ENCODE results near the gene TPM4.
"Not testable (repeated sequence)": the region's sequence is repeated elsewhere in the genome, so short reads cannot be mapped to it uniquely, and the experiment has no call there.

The TPM4 gene

GRCh38 chr19:16074488-16075365 is 1.6 kb upstream of the TPM4 start:
- DNase-seq = no peak

- DNase-seq = no peak
Observed at GRCh38 chr19:16075430-16076153, 703 bp upstream of the TPM4 start.

- peak; percentile 40 to 43 for DNase-seq
Observed at GRCh38 chr19:16076958-16077611, 790 bp downstream of the TPM4 start.

DNA sequence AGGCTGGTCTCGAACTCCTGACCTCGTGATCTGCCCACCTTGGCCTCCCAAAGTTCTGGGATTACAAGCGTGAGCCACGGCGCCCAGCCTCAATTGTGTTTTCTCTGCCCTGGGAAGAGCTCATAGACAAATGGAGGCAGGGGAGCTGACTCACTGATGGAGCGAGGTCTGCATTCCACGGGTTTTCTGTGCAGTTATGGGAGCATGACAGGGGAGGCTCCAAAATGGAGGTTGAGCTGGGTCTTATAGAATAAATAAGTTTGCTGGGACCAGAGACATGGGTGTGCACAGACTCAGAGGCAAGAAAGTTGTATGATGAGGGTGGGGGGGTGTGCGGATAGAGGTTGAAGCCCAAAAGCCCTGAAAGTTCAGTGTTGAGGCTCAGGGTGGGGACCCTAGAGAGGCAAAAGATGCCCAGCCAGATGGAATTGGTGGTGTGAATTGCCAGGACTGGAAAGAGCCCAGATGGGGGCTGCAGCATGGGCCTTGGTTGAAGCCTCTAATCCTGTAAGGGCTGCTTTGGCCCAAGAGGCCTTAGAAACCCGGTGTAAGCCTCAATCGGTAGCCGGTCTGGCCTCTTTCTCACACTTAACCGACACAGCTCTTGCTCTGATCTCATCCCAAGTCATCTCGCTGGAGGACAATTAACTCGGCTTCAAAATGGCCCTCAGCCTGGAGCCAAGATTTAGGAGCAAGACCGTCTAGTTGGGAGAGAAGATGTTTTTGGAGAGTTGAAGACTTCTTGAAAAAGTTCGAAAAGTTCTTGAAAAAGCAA is 1.9 kb downstream of the TPM4 start:
- peak; percentile 42 to 53 for DNase-seq

GRCh38 chr19:16078759-16079707 is 2.7 kb downstream of the TPM4 start:
- DNase-seq = peak; percentile 50 to 67

GRCh38 chr19:16084067-16084685 is 7.9 kb downstream of the TPM4 start:
- no peak for DNase-seq

DNA sequence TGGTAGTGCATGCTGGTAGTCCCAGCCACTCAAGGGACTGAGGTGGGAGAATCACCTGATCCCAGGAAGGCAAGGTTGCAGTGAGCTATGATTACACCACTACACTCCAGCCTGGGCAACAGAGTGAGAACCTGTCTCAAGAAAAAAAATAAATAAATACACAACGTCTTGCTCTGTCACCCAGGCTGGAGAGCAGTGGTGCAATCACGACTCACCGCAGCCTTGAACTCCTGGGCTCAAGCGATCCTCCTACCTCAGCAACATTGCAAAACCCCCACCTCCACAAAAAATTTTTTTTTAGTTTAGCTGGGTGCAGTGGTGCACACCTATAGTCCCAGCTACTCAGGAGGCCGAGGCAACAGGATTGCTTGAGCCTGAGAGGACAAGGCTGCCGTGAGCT is 8.8 kb downstream of the TPM4 start:
- DNase-seq = no peak

GRCh38 chr19:16087404-16087803 is 11.1 kb downstream of the TPM4 start:
- DNase-seq = not testable (repeated sequence)

- DNase-seq = no peak
Observed at GRCh38 chr19:16087940-16088339, 11.6 kb downstream of the TPM4 start.

DNA sequence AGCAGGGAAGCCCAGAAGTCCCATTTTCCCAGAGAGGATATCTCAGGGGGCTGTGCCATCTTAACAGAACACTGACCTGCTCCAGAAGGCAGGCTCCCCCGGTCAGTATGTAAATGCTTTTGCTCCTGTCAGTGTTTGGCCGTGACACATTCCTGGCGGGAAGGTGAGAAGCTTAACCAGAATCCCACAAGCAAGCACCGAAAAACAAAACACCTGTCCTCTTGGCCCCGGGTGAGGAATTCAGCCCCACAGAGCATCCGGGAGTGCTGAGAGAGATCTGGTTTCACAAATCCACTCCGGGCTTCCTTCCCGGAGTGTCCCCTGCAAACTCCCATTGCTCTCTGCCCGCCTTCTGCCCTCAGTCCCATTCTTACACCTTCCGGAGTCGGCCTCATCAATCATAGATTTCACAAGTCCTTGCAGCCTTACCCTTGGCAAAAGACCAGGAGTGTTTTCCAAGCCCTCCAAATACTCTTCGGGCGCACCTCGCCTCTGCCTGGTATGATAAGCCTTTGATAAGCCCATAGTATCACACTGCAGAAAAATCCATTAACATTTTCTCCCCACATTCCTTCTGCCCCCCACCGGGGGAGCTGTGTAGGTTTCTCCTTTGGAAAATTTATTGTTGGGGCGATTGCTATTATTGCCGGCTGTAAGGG is 12.2 kb downstream of the TPM4 start:
- DNase-seq = no peak

- no peak for DNase-seq
Observed at GRCh38 chr19:16089010-16089846, 12.9 kb downstream of the TPM4 start.

- no peak for DNase-seq
Observed at GRCh38 chr19:16091546-16092475, 15.5 kb downstream of the TPM4 start.

DNA sequence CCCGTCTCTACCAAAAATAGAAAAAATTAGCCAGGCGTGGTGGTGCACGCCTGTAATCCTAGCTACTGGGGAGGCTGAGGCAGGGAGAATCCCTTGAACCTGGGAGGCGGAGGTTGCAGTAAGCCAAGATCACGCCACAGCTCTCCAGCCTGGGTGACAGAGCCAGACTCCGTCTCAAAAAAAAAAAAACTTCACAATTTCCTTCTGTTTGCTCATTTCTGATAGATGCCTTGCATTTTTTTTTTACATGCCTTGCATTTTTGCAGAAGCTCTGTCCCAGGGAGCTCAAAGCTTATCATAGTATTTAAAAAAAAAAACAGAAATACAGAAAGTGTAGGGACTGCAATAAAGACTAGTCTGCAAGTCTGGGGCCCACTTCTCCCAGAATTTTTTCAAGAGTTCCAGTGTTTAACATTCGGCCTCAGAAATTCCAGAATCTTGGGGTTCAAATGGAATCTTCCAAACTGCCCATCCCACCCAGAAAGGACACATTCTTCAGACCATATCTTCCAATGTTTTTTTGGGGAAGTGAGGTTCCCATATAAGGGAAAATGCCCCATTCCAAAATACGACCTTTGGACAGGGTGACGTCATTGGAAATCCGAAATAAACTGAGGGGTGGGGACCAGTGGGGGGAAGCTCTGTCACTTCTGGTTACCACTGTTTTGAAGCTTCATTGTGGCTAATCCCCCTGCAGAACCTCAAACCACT is 18.2 kb downstream of the TPM4 start:
- no peak for DNase-seq

DNA sequence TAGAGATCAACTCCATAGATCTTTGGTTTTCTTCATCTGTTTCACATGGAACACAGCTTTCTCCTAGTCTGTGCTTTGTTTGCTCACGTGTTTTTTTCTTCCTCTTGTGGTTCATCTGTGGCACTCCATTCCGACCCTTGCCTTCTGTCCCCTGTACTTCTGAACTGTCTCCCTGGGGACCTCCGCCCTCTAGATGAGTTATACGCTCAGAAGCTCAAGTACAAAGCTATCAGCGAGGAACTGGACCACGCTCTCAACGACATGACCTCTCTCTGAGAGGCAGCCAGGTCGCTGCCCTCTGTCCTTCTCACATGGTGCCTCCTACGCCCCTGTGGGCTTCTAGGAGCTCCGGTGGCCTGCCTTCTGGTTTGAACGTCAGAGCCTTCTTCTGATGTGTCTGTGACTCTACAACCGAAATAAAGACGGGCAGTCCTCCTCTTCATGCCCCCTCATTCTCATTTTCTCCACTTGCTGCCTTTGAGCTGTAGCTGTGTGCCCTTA is 18.8 kb downstream of the TPM4 start:
- no peak for DNase-seq

GRCh38 chr19:16096280-16096855 is 20.1 kb downstream of the TPM4 start:
- DNase-seq = no peak

GRCh38 chr19:16098416-16098768 is 22.1 kb downstream of the TPM4 start:
- DNase-seq = no peak

- DNase-seq = no peak
Observed at GRCh38 chr19:16098821-16099220, 22.5 kb downstream of the TPM4 start.
